Activated naive CD4-positive, alpha-beta T cell treated with anti-CD3 and anti-CD28 coated beads for 36 hours (primary cell): ENCODE measurements around the gene XPNPEP2. TPM values are rescaled to one million over a fixed set of nuclear protein-coding genes. Genes with fewer than 3 reads are reported as not detected.

Experiments used
- CTCF ChIA-PET: fragments of 350-600 bp; sonication (Branson Sonifier 250); formaldehyde crosslinking; loops from one replicate; lab custom pipeline; 2021; ENCODE audit warnings: antibody characterized with exemption; lab: Charles Lee
- DNase-seq: peaks from one replicate; pipeline ENCODE4 v3.0.0-alpha.2; 2020
- H3K27ac Mint-ChIP-seq: one replicate; pipeline ENCODE4 v1.8.0; 2021; ENCODE audit warnings: mild to moderate bottlenecking, mixed read lengths
- H3K27me3 Mint-ChIP-seq: one replicate; pipeline ENCODE4 v1.8.0; 2021; ENCODE audit warnings: low read depth, mixed read lengths
- H3K36me3 Mint-ChIP-seq: one replicate; pipeline ENCODE4 v1.8.0; 2021; ENCODE audit warnings: low read depth, mixed read lengths
- H3K4me1 Mint-ChIP-seq: one replicate; pipeline ENCODE4 v1.8.0; 2021; ENCODE audit warnings: low read depth, mixed read lengths
- H3K4me3 Mint-ChIP-seq: one replicate; pipeline ENCODE4 v1.8.0; 2021; ENCODE audit warnings: mild to moderate bottlenecking, moderate library complexity, mixed read lengths
- H3K9me3 Mint-ChIP-seq: one replicate; pipeline ENCODE4 v1.8.0; 2021; ENCODE audit warnings: mixed read lengths
- intact Hi-C: fragments of 100-400 bp; cut with micrococcal nuclease; formaldehyde crosslinking; loops from one replicate; pipeline ENCODE4 v1.15.1; 2023
- total RNA-seq, 2 experiments: library from RNA; stranded (reverse); gene quantifications; one replicate each; pipeline ENCODE4 v1.2.3, GENCODE V29; 2021

Gene XPNPEP2
- total RNA-seq, 2 experiments from 2014 or later, result 0.21 to 0.27 TPM

DNA sequence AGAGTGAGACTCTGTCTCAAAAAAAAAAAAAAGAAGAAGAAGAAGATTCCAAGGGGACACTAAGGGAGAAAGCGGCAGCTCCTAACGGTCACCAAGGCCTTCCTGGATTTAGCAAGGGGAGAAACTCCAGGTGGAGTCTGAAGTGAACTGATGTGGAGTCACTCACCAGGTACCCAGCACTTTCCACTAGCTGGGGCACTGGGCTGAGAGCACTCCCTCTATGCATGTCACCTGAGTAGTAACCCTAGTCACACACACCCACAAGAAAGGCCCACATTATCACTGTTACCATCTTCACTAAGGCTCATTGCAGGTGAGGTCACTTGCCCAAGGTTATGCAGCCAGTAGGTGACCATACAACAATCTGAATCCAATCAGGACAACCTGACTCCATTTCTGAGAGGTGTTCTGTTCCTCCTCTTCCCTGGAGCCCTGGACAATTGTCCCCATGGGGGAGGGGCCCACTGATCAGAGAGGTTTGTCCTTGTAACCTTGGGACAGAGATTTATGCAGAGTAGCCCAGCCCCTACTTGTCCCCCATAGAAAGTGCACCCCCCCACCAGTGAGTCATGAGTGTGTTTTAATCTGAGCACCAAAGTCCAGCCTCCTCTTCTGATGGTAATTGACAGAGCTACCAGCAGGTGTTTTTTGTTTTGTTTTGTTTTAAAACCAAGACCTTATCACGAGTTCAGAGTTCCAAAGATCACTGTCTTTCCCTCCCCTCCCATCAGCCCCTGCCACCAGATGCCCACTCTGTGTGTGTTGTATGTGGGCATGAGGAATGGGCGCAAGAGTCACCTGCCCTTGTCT is 35.1 kb downstream of the XPNPEP2 start:
- intact Hi-C loops, result no loop called here
- CTCF ChIA-PET, result interaction anchor here (0.9 to 1.1 kb wide), 3 partner anchors 9 to 18 kb away, joined by 3 to 4 read pairs (median 3); no protein-coding TSS in a partner anchor
- H3K9me3 Mint-ChIP-seq, result no peaks in the 10 kb centered on the region
- H3K4me3 Mint-ChIP-seq, result no peak overlapping the region
- peaks cover 62% of the 10 kb centered on the region for H3K4me1 Mint-ChIP-seq
- peak overlapping the region; percentile 91 for H3K27ac Mint-ChIP-seq
- H3K36me3 Mint-ChIP-seq, result no peaks in the 10 kb centered on the region
- peak; percentile 63 for DNase-seq
- no peaks in the 10 kb centered on the region for H3K27me3 Mint-ChIP-seq

DNA sequence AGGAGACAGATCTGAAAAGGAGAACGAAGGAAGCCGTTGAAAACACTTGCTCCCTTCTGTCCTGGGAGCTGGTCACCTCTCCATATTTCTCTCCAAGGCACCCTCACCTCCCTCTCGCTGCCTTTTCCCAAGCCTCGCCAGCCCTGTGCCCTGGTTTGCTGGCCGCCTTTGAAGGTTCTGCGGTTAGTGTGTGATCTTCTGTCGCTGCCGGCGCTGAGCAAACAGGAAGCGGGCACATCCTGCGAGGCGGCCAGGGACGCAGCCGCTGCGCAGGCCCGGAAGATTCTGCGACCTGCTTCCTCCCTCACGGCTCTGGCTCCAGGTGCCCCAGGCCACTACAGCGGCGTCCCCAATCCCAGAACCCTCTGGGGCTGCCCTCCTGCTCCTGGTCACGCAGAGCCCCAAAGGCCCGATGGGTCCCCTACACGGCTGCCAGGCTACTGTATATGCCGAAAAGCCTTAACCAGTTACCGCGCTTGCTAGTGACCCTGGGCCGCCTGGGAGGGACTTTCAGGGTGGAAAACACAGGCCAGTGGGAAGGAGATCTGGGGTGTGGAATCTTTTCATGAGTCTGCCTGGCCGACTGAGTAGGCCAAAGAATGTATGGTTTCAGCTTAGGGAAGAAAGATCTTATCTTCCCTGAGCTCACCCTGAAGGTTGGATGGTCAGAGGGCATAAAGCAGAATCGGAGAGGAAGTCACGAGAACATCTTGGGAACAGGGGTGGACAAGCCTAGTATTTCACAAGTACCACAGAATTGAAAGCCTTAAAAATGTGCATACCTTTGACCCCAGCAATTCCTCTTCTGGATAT is 38.6 kb downstream of the XPNPEP2 start:
- Mint-ChIP-seq H3K4me3 (peak overlapping the region; percentile 82), H3K4me1 (peaks cover 49% of the 10 kb centered on the region), H3K27me3 (no peaks in the 10 kb centered on the region), H3K27ac (peak overlapping the region; percentile 97), H3K36me3 (peaks cover 17% of the 10 kb centered on the region), H3K9me3 (no peaks in the 10 kb centered on the region)
- intact Hi-C loops, result no loop called here
- CTCF ChIA-PET, result interaction anchor here (1.0 to 1.8 kb wide), 3 partner anchors 11 to 21 kb away, joined by 3 to 6 read pairs (median 3); no protein-coding TSS in a partner anchor
- DNase-seq, result peak; percentile 83

DNA sequence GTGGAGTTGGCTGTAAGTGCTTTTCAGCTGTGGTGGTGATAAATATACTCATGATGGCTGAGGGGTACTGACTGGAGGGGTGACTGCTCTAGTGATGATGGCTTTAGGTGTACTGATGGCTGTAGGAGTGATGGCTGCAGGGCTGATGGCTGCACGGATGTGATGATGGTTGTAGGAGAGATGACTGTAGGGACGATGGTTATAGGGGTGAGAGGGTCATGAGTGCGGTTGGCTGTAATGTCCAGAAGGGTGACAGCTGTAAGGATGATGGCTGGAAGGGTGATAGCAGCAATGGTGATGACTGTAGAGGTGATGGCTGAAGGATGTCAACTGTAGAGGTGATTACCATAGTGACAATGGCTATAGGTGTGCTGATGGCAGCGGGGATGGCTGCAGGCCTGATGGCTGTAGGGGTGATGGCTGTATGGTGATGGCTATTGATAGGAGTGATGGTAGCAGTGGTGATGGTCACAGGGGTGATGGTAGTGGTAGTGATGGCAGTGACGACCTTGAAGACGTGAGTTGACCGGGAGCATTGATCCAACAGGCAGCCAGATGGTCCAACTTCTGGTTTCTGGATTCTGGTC is 40.4 kb downstream of the XPNPEP2 start:
- Mint-ChIP-seq H3K9me3 (no peaks in the 10 kb centered on the region), H3K27me3 (no peaks in the 10 kb centered on the region), H3K4me3 (peak overlapping the region; percentile 82), H3K27ac (peak overlapping the region; percentile 97), H3K4me1 (peaks cover 50% of the 10 kb centered on the region), H3K36me3 (peaks cover 32% of the 10 kb centered on the region)
- no peak for DNase-seq
- intact Hi-C loops, result no loop called here
- CTCF ChIA-PET, result interaction anchor here (0.9 to 1.8 kb wide), 4 partner anchors 11 to 53 kb away, joined by 3 to 6 read pairs (median 4); no protein-coding TSS in a partner anchor

GRCh38 chrX:129779747-129780146 is 41.0 kb downstream of the XPNPEP2 start, which contains the start of gene SASH3:
Gene SASH3 (plus strand): TSS chrX:129779949. CDS start chrX:129780098, 149 bp downstream.
- peak within 1 kb of the TSS; percentile 82 for H3K4me3 Mint-ChIP-seq
- H3K36me3 Mint-ChIP-seq, result peaks cover 37% of the 10 kb centered on the region
- peaks cover 50% of the 10 kb centered on the region for H3K4me1 Mint-ChIP-seq
- H3K27me3 Mint-ChIP-seq, result no peaks in the 10 kb centered on the region
- DNase-seq, result peak; percentile 81
- no peaks in the 10 kb centered on the region for H3K9me3 Mint-ChIP-seq
- intact Hi-C loops, result loop anchor here (2.0 to 5.0 kb wide), 5 partner anchors 19 to 393 kb away; partner anchors contain the start of genes BCORL1 and ZDHHC9
- H3K27ac Mint-ChIP-seq, result peak within 1 kb of the TSS; percentile 97
- CTCF ChIA-PET, result interaction anchor here (0.9 to 1.7 kb wide), 5 partner anchors 9 to 54 kb away, joined by 3 to 5 read pairs (median 3); no protein-coding TSS in a partner anchor

DNA sequence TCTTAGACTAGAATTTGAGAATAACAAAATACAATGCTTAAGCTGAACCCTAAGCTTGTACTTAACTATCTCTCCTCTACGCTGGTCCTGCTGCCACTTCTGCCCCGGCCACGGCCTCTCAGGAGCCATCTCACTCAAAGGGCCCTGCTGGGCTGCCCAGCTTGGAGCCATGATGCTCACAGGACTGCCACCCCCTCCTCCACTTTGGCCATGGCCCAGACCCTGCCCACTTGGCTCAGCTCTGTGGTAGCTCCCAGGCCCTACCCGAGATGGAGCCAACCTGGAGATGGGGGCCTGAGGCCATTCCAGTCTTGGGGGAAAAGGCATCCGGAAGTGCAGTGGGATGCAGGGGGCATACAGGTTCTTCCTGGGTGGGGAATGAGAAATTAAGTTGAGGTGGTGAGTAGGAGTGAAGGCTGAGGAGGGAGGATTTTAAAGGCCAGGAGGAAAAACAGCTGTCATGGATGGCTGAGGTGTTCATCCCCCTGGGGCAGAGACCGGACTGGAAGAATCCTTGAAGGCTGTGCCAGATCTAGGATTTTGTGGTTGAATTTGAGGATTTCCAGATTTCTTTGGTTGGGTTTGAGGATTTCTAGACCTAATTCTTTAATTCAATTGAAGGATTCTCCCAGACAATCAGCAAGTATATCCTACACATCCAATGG is 41.8 kb downstream of the XPNPEP2 start:
- peak overlapping the region; percentile 97 for H3K27ac Mint-ChIP-seq
- H3K4me3 Mint-ChIP-seq, result peak overlapping the region; percentile 82
- H3K36me3 Mint-ChIP-seq, result peaks cover 41% of the 10 kb centered on the region
- H3K9me3 Mint-ChIP-seq, result no peaks in the 10 kb centered on the region
- CTCF ChIA-PET, result interaction anchor here (0.6 to 1.8 kb wide), 8 partner anchors 10 to 140 kb away, joined by 3 to 6 read pairs (median 4); no protein-coding TSS in a partner anchor
- no peaks in the 10 kb centered on the region for H3K27me3 Mint-ChIP-seq
- DNase-seq, result no peak
- intact Hi-C loops, result loop anchor here (1.0 to 5.0 kb wide), 11 partner anchors 18 to 488 kb away; partner anchors contain the start of genes BCORL1, UTP14A, ZDHHC9 and ZNF280C
- peaks cover 48% of the 10 kb centered on the region for H3K4me1 Mint-ChIP-seq

DNA sequence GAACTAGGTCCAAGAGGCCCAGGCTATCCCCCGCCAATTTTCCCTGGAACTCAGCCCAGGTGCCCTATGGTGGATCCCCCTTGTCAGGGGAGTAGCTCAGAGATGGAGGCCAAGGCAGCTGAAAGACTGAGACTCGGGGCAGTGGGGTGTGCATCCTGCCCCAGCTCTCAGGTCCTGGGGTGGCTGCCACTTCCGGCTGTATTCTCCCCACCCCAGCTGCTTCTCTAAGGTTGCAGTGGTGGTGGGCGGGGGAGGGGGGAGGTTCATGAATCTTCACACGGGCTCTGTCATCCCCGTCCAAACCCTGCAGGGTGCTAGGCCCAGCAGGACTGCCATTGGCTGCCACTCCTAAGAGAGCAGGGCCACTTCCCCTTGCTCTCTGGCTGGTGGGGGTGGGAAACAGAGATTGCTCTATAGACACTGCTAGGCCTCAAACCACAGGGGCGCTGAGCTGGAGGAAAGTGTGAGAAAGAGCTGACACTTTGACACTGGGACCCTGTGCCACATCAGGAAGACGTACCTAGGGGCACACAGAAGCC is 42.4 kb downstream of the XPNPEP2 start:
- H3K9me3 Mint-ChIP-seq, result no peaks in the 10 kb centered on the region
- H3K4me3 Mint-ChIP-seq, result peak overlapping the region; percentile 82
- no peaks in the 10 kb centered on the region for H3K27me3 Mint-ChIP-seq
- H3K4me1 Mint-ChIP-seq, result peaks cover 53% of the 10 kb centered on the region
- peaks cover 45% of the 10 kb centered on the region for H3K36me3 Mint-ChIP-seq
- CTCF ChIA-PET, result interaction anchor here (0.5 to 1.8 kb wide), 10 partner anchors 12 to 146 kb away, joined by 3 to 6 read pairs (median 4); partner anchors contain the start of gene APLN
- peak overlapping the region; percentile 97 for H3K27ac Mint-ChIP-seq
- DNase-seq, result peak; percentile 91
- intact Hi-C loops, result loop anchor here (1.0 to 5.0 kb wide), 11 partner anchors 18 to 487 kb away; partner anchors contain the start of genes BCORL1, UTP14A, ZDHHC9 and ZNF280C

- peak overlapping the region; percentile 90 for H3K27ac Mint-ChIP-seq
- peaks cover 54% of the 10 kb centered on the region for H3K4me1 Mint-ChIP-seq
- DNase-seq, result peak; percentile 71
- no peaks in the 10 kb centered on the region for H3K27me3 Mint-ChIP-seq
- no peaks in the 10 kb centered on the region for H3K9me3 Mint-ChIP-seq
- H3K36me3 Mint-ChIP-seq, result peaks cover 48% of the 10 kb centered on the region
- H3K4me3 Mint-ChIP-seq, result peak overlapping the region; percentile 82
- CTCF ChIA-PET, result interaction anchor here (0.9 to 2.6 kb wide), 10 partner anchors 12 to 147 kb away, joined by 3 to 13 read pairs (median 4); partner anchors contain the start of gene APLN
- intact Hi-C loops, result loop anchor here (1.0 to 5.0 kb wide), 11 partner anchors 17 to 486 kb away; partner anchors contain the start of genes BCORL1, UTP14A, ZDHHC9 and ZNF280C
These were observed 43.1 kb downstream of the XPNPEP2 start for GRCh38 chrX:129781680-129782495.

GRCh38 chrX:129782706-129783105 is 43.9 kb downstream of the XPNPEP2 start:
- intact Hi-C loops, result loop anchor here (5.0 kb wide), 1 partner anchor 180 kb away; no protein-coding TSS in a partner anchor
- H3K27me3 Mint-ChIP-seq, result no peaks in the 10 kb centered on the region
- CTCF ChIA-PET, result interaction anchor here (1.2 to 2.6 kb wide), 4 partner anchors 17 to 29 kb away, joined by 3 to 13 read pairs (median 8); no protein-coding TSS in a partner anchor
- no peak for DNase-seq
- peak overlapping the region; percentile 82 for H3K4me3 Mint-ChIP-seq
- H3K27ac Mint-ChIP-seq, result peak overlapping the region; percentile 90
- H3K4me1 Mint-ChIP-seq, result peaks cover 59% of the 10 kb centered on the region
- no peaks in the 10 kb centered on the region for H3K9me3 Mint-ChIP-seq
- peaks cover 54% of the 10 kb centered on the region for H3K36me3 Mint-ChIP-seq

- Mint-ChIP-seq H3K4me3 (peak overlapping the region; percentile 82), H3K9me3 (no peaks in the 10 kb centered on the region)
These were observed 44.5 kb downstream of the XPNPEP2 start for GRCh38 chrX:129783291-129783713.

GRCh38 chrX:129784371-129784770 is 45.6 kb downstream of the XPNPEP2 start:
- no peak for DNase-seq
- H3K4me3 Mint-ChIP-seq, result peak overlapping the region; percentile 82
- no peaks in the 10 kb centered on the region for H3K9me3 Mint-ChIP-seq
- intact Hi-C loops, result loop anchor here (5.0 kb wide), 1 partner anchor 178 kb away; no protein-coding TSS in a partner anchor
- H3K4me1 Mint-ChIP-seq, result peaks cover 49% of the 10 kb centered on the region
- peak overlapping the region; percentile 90 for H3K27ac Mint-ChIP-seq
- no peaks in the 10 kb centered on the region for H3K27me3 Mint-ChIP-seq
- CTCF ChIA-PET, result interaction anchor here (0.6 to 2.6 kb wide), 6 partner anchors 26 to 148 kb away, joined by 3 to 13 read pairs (median 4); no protein-coding TSS in a partner anchor
- H3K36me3 Mint-ChIP-seq, result peaks cover 59% of the 10 kb centered on the region

More at GRCh38 chrX:129783291-129783713, 44.5 kb downstream of the XPNPEP2 start:
- intact Hi-C loops, result loop anchor here (5.0 kb wide), 1 partner anchor 179 kb away; no protein-coding TSS in a partner anchor
- Mint-ChIP-seq H3K36me3 (peaks cover 54% of the 10 kb centered on the region), H3K27me3 (no peaks in the 10 kb centered on the region), H3K27ac (peak overlapping the region; percentile 90), H3K4me1 (peaks cover 58% of the 10 kb centered on the region)
- DNase-seq, result peak; percentile 53
- CTCF ChIA-PET, result interaction anchor here (1.0 to 2.6 kb wide), 5 partner anchors 17 to 41 kb away, joined by 3 to 13 read pairs (median 5); no protein-coding TSS in a partner anchor
